CD4-positive, alpha-beta T cell treated with Interleukin-4 for 1 hour (primary cell): ENCODE measurements around the gene SLC16A7.

ENCODE experiments used
- DNase-seq, 2 donors: peaks; one replicate each; pipeline ENCODE4 v3.0.0-alpha.2; 2020 to 2022

SLC16A7 gene, protein sequence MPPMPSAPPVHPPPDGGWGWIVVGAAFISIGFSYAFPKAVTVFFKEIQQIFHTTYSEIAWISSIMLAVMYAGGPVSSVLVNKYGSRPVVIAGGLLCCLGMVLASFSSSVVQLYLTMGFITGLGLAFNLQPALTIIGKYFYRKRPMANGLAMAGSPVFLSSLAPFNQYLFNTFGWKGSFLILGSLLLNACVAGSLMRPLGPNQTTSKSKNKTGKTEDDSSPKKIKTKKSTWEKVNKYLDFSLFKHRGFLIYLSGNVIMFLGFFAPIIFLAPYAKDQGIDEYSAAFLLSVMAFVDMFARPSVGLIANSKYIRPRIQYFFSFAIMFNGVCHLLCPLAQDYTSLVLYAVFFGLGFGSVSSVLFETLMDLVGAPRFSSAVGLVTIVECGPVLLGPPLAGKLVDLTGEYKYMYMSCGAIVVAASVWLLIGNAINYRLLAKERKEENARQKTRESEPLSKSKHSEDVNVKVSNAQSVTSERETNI

DNA sequence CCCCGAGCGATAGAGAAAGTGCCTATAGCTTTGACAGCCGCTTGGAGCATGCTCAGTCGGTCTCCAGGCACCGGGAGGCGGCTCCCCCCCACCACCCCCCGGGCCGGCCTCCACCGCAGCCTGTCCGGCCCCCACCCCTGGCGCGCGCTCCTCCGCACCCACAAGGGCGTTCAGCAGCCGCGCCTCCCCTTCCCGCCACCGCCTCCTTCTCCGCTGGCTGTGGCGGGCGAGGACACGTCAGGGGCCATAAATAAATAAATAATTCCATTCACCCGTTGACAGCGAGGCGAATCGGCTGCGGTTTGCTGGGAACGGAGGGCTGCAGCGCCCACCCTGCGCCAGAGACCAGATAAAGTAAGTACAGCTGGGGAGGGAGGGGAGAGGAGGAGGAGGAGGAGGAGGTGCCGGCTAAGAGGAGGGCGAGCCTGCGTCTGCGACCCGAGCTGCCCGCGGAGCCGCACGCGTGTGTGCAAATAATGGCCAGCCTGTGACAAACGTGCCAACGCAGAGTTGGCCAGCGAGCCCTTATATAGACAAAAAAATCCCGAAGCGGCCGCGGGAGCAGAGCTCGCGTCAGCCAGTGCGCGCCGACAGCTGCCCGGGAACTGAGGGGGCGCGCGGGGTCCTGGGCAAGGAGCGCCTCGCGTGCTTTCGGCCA, at the start of gene SLC16A7:
TSS of gene SLC16A7 (plus strand) at position 147 of the 658 bp plus-strand sequence. CDS start 108,773 bp downstream, outside the sequence.
- peak; percentile 88 for DNase-seq

DNA sequence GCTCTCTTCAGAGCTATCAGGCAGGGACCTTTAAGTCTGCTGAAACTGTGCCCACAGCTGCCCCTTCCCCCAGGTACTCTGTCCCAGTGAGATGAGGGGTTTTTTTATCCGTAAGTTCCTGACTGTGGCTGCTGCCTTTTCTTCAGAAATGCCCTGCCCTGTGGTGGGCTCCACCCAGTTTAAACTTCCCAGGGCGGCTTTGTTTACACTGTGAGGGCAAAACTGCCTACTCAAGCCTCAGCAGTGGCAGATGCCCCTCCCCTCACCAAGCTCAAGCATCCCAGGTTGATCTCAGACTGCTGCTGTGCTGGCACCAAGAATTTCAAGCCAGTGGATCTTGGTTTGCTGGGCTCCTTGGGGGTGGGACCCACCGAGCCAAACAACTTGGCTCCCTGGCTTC, 46.9 kb upstream of the SLC16A7 start:
- DNase-seq = peak in 1 of 2 donors; percentile 12

- no peak for DNase-seq
These were observed 36.1 kb upstream of the SLC16A7 start for GRCh38 chr12:59559696-59560095.

GRCh38 chr12:59570145-59570544, 25.7 kb upstream of the SLC16A7 start:
- no peak for DNase-seq

DNA sequence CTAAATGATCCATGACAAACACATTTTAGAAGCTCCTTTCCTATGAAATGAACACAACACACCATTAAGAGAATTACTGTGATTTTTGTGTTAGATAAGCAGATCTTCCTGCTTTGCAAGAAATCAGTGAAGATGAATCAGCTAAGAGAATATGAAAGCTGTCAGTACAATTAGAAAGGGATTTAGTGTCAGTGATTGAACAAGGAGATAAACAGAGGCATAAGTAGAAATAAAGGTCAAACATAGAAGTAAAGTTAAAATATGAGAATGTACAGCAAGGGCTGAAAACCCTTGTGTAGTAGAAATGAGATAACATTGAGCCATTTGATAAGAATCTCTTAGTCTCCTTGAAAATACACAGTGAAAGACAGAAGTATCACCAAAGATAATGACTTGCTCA, 21.4 kb upstream of the SLC16A7 start:
- no peak for DNase-seq

GRCh38 chr12:59575826-59576225, 20.0 kb upstream of the SLC16A7 start:
- DNase-seq = no peak

DNA sequence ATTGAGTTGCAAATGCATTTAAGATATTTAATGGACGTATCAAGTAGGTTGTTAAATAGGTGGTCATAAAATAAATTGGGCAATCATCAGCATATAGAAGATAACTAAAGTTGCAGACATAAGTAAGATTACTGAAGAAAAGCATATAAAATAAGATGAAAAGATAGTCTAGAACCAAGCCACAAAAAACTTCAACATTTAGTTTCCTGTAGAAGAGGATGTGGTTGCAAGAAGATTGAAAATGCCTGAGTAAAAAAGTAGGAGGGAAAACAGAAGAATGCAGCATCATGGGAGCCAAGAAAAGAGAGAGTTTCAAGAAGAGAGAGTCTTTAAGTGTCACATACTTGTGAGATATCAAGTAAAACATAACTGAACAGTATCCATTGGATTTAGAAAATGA, 17.6 kb upstream of the SLC16A7 start:
- peak in 1 of 2 donors; percentile 21 for DNase-seq

DNA sequence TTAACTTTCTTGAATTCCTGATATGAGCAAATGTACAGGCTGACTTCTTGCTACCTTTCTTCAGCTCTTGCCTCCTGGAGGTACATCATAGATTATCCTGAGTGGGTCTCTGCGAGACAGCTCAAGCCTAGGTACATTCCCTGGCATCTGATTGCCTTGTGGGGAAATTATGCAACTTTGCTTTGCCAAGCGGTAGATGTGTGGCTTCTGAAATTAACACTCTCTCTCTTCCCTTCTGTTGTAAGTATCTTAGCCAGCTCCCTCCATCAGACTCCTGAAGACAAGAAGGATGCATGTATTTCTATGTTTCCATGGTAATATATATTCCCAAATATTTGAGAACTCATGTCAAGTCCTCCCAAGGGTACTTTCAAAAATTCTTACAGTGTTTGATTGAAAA, 16.2 kb upstream of the SLC16A7 start:
- DNase-seq = no peak

DNA sequence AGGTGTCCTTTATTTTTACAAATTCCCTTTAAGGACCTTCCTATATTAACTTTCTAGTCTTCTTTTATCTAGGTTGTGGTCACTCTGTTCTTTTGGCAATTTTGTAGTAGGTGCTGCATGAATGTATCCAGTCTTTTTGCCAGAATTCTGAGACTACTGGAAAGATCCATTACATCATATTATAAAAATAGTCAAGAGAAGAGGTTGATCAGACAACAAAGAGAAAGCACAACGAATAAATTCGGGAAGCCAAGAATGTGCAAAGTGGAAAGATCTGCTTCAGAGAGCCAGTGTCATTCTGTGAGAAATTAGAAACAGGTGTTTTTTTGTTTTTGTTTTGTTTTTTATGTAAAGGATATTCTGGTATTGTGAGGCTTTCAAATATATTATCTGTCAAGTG, 15.8 kb upstream of the SLC16A7 start:
- DNase-seq = no peak

GRCh38 chr12:59583003-59583712, 12.7 kb upstream of the SLC16A7 start:
- no peak for DNase-seq

GRCh38 chr12:59587710-59588109, 8.1 kb upstream of the SLC16A7 start:
- no peak for DNase-seq

DNA sequence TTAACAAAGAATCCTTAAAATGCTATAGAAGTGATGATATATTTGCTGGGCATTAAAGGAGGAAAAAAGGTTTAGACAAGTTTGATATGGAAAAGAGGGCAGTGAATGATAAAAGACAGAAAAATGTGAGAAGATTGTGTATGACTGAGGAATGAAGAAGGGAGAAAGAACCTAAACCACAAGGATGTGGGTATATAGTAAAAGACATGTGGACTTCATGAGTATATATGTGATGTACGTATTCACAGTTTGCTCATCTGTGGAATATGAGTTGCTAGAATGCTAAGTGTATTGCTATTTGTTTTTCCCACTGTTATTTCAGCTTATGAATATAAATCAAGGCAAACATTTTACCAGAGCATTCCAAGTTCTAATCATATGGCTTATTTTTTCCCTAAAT, 2.1 kb upstream of the SLC16A7 start:
- DNase-seq = no peak

DNA sequence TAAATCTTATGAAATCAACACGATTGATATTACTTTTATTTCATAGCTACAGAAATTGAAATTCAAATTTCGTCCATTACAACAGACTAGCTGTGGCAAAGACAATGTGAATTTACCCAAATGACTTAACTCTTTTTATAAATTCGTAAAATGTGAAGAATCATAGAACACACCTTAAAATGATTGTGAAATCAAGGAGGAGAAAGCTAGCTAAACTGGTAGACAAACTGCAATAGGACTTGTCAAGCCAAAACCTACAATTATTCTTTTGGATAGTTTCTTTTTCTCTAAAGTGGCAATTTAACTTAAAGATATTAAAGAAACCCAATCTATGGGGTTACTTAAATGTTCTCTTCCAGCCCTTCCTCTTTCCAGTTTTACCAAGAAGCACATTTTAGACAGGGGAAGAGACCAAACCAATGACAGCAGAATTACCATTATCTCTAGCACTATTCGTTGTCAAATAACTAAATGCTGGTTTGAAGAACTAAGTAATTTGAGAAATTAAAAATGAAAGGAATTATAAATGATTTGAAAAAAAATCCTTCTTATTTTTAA, 807 bp upstream of the SLC16A7 start:
- peak in 1 of 2 donors; percentile 11 for DNase-seq

- no peak for DNase-seq
These were observed 305 bp upstream of the SLC16A7 start for GRCh38 chr12:59595565-59595882.

DNA sequence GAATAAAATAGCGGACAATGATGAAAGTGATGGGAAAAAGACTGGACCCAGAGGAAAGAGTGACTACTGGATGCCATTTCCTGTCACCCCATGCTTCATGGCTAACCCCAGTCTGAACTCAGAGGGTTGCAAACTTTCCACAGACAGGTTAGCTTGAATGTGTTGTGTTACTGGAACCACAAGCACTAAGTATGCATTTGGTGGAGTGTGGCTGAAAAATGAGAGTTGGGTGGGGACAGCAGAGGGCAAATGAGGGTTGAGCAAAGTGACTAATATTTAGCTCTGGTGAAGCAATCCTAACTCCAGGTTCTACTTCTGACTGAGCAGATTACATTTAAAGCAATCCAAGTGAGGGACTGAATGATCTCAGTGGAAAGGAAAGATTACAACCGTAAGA, 1.6 kb downstream of the SLC16A7 start:
- DNase-seq = peak; percentile 64 to 66

GRCh38 chr12:59600171-59600570, 4.3 kb downstream of the SLC16A7 start:
- no peak for DNase-seq

DNA sequence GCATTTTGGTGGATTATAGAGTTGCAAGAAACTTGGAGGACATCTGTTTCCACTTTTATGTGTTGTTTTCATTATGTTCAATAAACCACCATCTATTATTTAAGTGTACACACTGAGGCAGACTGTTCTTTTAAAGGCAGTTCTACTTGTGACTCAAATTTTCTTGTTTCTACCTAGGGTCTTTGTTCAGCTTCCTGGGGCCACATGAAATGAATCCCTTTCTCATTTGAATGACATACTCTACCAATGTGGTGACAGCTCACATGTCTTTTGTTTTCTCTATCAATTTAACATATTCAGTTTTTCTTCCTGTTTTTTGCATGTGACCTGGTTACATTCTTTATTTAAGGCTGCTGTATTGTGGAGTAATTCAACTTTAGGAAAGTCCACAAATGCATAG, 7.9 kb downstream of the SLC16A7 start:
- no peak for DNase-seq

DNA sequence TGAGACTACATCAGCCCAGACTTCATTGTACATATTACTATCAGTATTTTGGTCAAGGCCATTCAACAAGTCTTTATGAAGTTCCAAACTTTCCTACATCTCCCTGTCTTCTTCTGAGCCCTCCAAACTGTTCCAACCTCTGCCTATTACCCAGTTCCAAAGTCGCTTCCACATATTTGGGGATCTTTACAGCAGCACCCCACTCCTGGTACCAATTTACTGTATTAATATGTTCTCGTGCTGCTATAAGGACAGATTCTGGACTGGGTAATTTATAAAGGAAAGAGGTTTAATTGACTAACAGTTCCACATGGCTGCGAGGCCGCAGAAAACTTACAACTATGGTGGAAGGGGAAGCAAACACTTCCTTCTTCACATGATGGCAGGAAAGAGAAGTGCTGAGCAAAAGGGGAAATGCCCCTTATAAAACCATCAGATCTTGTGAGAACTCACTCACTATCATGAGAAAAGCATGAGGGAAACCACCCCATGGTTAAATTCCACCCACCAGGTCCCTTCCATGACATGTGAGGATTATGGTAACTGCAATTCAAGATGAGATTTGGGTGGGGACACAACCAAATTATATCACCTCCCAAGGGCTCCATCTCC, 17.1 kb downstream of the SLC16A7 start:
- peak in 1 of 2 donors; percentile 12 for DNase-seq

GRCh38 chr12:59615392-59616165, 19.8 kb downstream of the SLC16A7 start:
- no peak for DNase-seq

DNA sequence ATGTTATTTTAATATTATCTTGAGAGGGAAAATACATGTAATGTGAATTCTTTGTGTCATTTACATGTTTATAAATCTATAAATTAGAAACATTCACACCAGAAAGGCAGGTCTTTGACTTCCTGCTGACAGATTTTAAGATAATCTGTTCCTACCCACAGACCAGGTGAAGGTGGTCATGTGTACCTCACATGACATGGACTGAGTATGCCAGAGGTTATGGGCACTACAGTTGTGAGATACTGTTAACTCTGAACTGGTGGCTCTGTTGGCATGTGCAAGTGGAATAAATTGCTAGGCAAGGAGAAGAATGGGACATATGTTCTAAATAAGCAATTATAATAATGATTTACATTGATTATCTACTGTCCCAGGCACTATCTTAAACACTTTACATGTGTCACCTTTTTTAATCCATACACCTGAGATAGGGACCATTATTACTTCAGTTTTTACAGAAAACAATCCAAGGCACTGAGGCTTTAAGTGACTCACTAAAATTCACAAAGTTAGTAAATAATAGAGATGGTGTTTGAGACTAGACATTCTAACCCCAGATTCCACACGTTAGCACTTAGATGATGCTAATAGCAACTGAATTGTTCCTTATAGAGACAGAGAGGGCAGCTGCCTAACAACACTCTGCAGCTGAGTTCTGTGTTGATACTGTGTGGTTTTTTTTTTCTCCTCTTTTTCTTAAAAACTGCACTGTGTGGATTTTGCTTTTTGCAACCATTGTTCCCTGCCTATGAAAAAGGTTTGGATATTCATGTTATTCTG, 23.8 kb downstream of the SLC16A7 start:
- DNase-seq = no peak

- DNase-seq = no peak
These were observed 24.5 kb downstream of the SLC16A7 start for GRCh38 chr12:59620326-59620725.
